ENCODE measurements around the gene DHCR24. TPM values are rescaled to one million over a fixed set of nuclear protein-coding genes. Genes with fewer than 3 reads are reported as not detected.

The DHCR24 gene
- total and polyA plus RNA-seq, 2 of the 13 experiments (the other 11 are each of a cell fraction or from before 2014, with no cell fraction given): 374 to 448 TPM

- TF ChIP-seq ZNF362 (CRISPR knock-in tag; IDR thresholded peaks at IDR 0.05; ENCODE audit: borderline replicate concordance) (peak; percentile 5), HNF1A (IDR thresholded peaks at IDR 0.05; ENCODE audit: low read depth) (peak; percentile 61; the same call in 1 of the 2 replicates), HNF1A (CRISPR knock-in tag; IDR thresholded peaks at IDR 0.05; ENCODE audit: borderline replicate concordance) (peak; percentile 88), KLF11 (CRISPR knock-in tag; IDR thresholded peaks at IDR 0.05) (no peak), SKIL (CRISPR knock-in tag; IDR thresholded peaks at IDR 0.05; ENCODE audit: borderline replicate concordance) (no peak), MTERF4 (CRISPR knock-in tag; IDR thresholded peaks at IDR 0.05) (0 out of 2 replicates have a peak, but pooled peaks have one; percentile 10), FOXA1 (IDR thresholded peaks at IDR 0.05) (no peak), FOXA1 (CRISPR knock-in tag; IDR thresholded peaks at IDR 0.05) (peak; percentile 90), ZBTB7A (CRISPR knock-in tag; IDR thresholded peaks at IDR 0.05) (peak; percentile 41; the same call in 1 of the 2 replicates), RXRB (CRISPR knock-in tag; IDR thresholded peaks at IDR 0.05; ENCODE audit: borderline replicate concordance) (peak; percentile 87), SP5 (CRISPR knock-in tag; IDR thresholded peaks at IDR 0.05; ENCODE audit: borderline replicate concordance, low read depth) (peak; percentile 74), PCBP2 (optimal IDR thresholded peaks at IDR 0.05; ENCODE audit: low read depth, low read length, poor library complexity, severe bottlenecking) (no peak), ZNF816 (CRISPR knock-in tag; IDR thresholded peaks at IDR 0.05; ENCODE audit: borderline replicate concordance) (peak; percentile 52; the same call in 1 of the 2 replicates), NFRKB (IDR thresholded peaks at IDR 0.05) (no peak), HNRNPUL1 (IDR thresholded peaks at IDR 0.05; ENCODE audit: low read depth, low read length) (no peak), PPARG (CRISPR knock-in tag; conservative IDR thresholded peaks at IDR 0.05) (peak; percentile 60), RARA (CRISPR knock-in tag; IDR thresholded peaks at IDR 0.05) (peak; percentile 94)
These were observed 25.8 kb downstream of the DHCR24 start (continued) for GRCh38 chr1:54861070-54861761.

Data from HepG2 (cell line).